ENCODE measurements around the gene GPR183. TPM values are rescaled to one million over a fixed set of nuclear protein-coding genes. Genes with fewer than 3 reads are reported as not detected.

GPR183 gene
- total RNA-seq, 1 donor from 2014 or later, result 0.71 TPM

DNA sequence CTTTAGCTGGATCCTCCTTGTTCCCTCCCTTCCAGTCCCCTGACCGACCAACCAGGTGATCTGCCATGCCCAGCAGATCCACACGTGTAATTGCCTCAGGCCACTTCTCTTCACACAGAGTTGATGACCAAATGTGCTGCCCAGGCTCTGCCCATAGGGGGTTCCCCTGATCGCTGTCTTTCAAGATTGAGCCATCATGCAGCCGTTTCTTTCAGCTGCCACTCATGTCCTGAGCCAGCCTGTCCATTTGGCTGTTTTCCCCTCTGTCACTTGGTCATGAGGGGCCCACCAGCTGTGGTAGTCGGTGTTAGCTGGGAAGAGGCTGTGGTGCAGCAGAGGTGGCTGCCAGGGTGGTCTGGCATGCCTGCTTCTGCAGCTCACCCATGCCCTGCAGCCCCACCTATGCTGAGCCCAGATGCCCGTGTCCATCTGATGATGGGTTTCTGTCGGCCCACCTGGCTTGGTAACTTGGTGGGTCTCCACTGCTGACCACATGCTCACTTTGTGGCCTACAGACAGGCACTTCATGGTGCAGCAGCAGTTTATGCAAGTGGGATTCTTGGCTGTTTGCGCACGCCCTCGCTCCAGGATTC lies 35.6 kb upstream of the GPR183 start:
- Histone ChIP-seq H3K36me3 (ENCODE audit: control insufficient read depth, insufficient read depth, low read length) (peaks cover 1% of the 10 kb centered on the region), H3K4me3 (ENCODE audit: low read depth, low read length) (no peak overlapping the region), H3K27me3 (ENCODE audit: control insufficient read depth, insufficient read depth, low read length) (no peaks in the 10 kb centered on the region)
- DNase-seq (ENCODE audit: low read depth), result no peak
- TF ChIP-seq, protein P1, sequence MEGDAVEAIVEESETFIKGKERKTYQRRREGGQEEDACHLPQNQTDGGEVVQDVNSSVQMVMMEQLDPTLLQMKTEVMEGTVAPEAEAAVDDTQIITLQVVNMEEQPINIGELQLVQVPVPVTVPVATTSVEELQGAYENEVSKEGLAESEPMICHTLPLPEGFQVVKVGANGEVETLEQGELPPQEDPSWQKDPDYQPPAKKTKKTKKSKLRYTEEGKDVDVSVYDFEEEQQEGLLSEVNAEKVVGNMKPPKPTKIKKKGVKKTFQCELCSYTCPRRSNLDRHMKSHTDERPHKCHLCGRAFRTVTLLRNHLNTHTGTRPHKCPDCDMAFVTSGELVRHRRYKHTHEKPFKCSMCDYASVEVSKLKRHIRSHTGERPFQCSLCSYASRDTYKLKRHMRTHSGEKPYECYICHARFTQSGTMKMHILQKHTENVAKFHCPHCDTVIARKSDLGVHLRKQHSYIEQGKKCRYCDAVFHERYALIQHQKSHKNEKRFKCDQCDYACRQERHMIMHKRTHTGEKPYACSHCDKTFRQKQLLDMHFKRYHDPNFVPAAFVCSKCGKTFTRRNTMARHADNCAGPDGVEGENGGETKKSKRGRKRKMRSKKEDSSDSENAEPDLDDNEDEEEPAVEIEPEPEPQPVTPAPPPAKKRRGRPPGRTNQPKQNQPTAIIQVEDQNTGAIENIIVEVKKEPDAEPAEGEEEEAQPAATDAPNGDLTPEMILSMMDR (IDR thresholded peaks at IDR 0.05; ENCODE audit: insufficient read depth, low read length, poor library complexity, severe bottlenecking), result no peak

DNA sequence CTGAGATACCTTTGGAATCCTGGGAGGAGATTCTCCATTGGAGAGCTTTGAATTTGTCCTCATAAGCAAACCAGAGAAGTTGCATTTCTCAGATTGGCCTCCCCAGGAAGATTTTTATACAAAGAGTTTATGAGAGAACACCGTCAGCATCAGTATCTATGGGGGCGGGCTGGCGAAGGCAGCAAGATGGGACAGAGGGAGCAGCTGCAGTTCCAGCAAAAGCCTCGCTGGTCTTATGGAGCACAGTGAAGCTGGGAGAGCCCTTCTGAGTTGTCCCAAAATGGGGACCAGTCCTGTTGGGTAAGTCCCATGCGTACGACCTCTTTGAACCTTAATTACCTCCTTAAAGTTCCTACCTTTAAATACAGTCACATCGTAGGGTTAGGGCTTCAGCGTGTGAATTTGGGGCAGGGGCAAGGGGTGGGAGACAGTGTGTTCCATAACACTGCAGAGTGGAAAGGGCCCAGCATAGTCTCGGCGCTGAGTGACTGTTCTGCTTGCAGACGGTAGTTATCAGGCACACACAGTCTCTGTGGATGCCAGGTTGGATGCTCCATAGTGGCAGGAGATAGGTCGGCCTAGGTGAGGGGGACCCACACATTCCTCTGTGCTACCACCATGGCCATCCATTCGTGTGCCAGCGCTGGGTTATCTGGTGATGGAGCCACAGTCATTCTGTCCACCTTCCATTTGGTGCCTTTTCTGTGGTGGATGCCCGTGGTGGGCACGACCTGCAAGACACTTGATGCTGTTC lies 34.9 kb upstream of the GPR183 start:
- TF ChIP-seq, protein P1 (IDR thresholded peaks at IDR 0.05; ENCODE audit: insufficient read depth, low read length, poor library complexity, severe bottlenecking), result no peak
- DNase-seq (ENCODE audit: low read depth), result no peak
- Histone ChIP-seq H3K36me3 (ENCODE audit: control insufficient read depth, insufficient read depth, low read length) (peaks cover 1% of the 10 kb centered on the region), H3K4me3 (ENCODE audit: low read depth, low read length) (no peak overlapping the region), H3K27me3 (ENCODE audit: control insufficient read depth, insufficient read depth, low read length) (no peaks in the 10 kb centered on the region)

DNA sequence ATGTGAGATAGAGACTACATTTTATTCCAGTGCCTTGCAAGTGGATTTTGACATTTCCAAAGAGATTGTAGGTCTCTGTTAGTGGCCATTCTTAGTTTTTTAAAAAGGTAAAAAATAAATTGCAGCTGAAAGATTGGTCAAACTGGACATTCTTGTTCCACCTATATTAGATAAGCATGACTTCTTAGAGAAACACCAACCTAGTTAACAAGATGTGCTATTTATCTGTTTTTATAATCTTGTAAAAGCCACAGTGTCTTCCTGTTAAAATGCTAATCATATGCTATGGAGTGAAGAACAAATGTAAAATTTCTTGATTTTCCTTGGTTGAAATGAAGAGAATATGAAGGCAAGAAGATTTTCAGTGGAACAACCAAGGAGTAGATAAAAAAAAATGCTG lies 33.4 kb upstream of the GPR183 start:
- H3K36me3 ChIP-seq (ENCODE audit: control insufficient read depth, insufficient read depth, low read length), result peaks cover 1% of the 10 kb centered on the region
- no peak overlapping the region for H3K4me3 ChIP-seq (ENCODE audit: low read depth, low read length)
- TF ChIP-seq, protein P1 (IDR thresholded peaks at IDR 0.05; ENCODE audit: insufficient read depth, low read length, poor library complexity, severe bottlenecking), result no peak

DNA sequence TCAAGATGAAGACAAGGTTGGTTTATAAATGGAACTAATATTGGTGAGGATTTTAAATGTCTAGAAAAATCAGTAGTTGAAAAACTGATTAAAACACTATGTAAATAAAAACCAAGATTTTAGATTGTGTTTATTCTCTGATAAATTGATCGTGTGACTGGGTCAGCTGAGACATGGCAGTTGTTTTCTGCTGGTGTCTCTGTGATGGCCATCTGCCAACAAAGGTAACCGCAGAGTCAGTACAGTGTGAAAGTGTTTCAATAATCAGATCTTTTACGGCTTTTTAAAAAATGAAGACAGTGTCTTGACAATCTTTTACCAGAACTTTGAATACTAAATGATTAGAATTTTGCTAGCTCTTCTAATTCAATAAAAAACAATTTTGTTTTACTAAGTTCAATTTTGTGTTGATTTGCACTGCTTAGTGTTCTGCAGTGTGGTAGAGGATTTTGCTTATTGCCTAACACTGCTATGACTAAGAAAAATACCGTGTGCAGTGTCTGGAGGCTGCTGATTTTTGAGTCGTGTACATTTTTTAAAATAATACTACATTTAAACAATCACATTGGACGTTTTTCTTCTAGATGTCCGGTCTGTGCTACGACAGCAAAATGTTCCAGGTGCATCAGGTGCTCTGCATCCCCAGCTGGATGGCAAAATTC lies 32.7 kb upstream of the GPR183 start:
- Histone ChIP-seq H3K4me3 (ENCODE audit: low read depth, low read length) (no peak overlapping the region), H3K27me3 (ENCODE audit: control insufficient read depth, insufficient read depth, low read length) (no peaks in the 10 kb centered on the region), H3K36me3 (ENCODE audit: control insufficient read depth, insufficient read depth, low read length) (peaks cover 1% of the 10 kb centered on the region)
- TF ChIP-seq, protein P1 (IDR thresholded peaks at IDR 0.05; ENCODE audit: insufficient read depth, low read length, poor library complexity, severe bottlenecking), result no peak
- no peak for DNase-seq (ENCODE audit: low read depth)

More for the DNA sequence above, 33.4 kb upstream of the GPR183 start:
- no peak for DNase-seq (ENCODE audit: low read depth)
- H3K27me3 ChIP-seq (ENCODE audit: control insufficient read depth, insufficient read depth, low read length), result no peaks in the 10 kb centered on the region

DNA sequence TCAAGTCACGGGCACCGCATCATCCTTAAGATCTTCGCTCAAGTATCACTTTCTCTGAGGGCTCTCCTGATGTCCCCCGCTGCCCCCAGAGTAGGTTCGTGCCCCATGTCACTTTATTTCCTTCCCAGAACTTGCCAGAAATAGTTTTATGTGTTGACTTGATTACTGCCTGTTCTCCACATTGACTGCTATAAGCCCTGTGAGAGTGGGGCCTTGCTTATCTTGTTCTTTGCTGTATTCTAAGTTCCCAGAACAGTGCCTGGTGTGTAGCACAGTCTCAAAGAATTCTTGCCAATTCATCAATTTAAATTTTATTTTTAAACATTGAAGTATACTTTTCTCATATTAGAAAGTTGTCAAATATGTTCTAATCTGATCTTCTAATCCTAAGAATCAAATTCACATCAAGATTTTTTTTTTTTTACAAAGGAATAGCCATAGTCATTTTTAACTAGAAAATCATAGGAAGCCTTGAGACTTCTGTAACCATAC lies 32.1 kb upstream of the GPR183 start:
- no peak for DNase-seq (ENCODE audit: low read depth)
- peaks cover 1% of the 10 kb centered on the region for H3K36me3 ChIP-seq (ENCODE audit: control insufficient read depth, insufficient read depth, low read length)
- no peaks in the 10 kb centered on the region for H3K27me3 ChIP-seq (ENCODE audit: control insufficient read depth, insufficient read depth, low read length)
- H3K4me3 ChIP-seq (ENCODE audit: low read depth, low read length), result no peak overlapping the region
- TF ChIP-seq, protein P1 (IDR thresholded peaks at IDR 0.05; ENCODE audit: insufficient read depth, low read length, poor library complexity, severe bottlenecking), result no peak

Data from kidney epithelial cell (primary cell).